Smooth muscle cell (in vitro differentiated cells): ENCODE data around the gene PLD1. TPM values are rescaled to one million over a fixed set of nuclear protein-coding genes. Genes with fewer than 3 reads are reported as not detected.
"Not testable (repeated sequence)": the region's sequence is repeated elsewhere in the genome, so short reads cannot be mapped to it uniquely, and the experiment has no call there.

Source experiments
- DNase-seq: peaks from one replicate; lab custom pipeline; 2025; ENCODE audit not compliant: unreplicated experiment; lab: John Stamatoyannopoulos, UW
- H2AFZ ChIP-seq: fragments of 200-600 bp; sonication (generic); 2 replicates; pipeline ENCODE4 v1.6.0; 2016; ENCODE audit warnings: antibody characterized with exemption, low read depth, mild to moderate bottlenecking
- H3F3A ChIP-seq: fragments of 200-600 bp; sonication (generic); 2 replicates; pipeline ENCODE4 v1.6.0; 2017; ENCODE audit warnings: antibody characterized with exemption, low read depth
- H3K27ac ChIP-seq: fragments of 200-600 bp; sonication (generic); 2 replicates; pipeline ENCODE4 v1.5.1; 2016; ENCODE audit warnings: low read depth, mild to moderate bottlenecking
- H3K27me3 ChIP-seq: fragments of 200-600 bp; sonication (generic); 2 replicates; pipeline ENCODE4 v1.6.1; 2016; ENCODE audit warnings: low read depth, mild to moderate bottlenecking
- H3K36me3 ChIP-seq: fragments of 200-600 bp; sonication (generic); 2 replicates; pipeline ENCODE4 v1.5.1; 2016; ENCODE audit warnings: low read depth
- H3K4me1 ChIP-seq: fragments of 200-600 bp; sonication (generic); 2 replicates; pipeline ENCODE4 v1.5.1; 2016; ENCODE audit warnings: low read depth
- H3K4me2 ChIP-seq: fragments of 200-600 bp; sonication (generic); 2 replicates; pipeline ENCODE4 v1.6.0; 2016; ENCODE audit warnings: mild to moderate bottlenecking
- H3K4me3 ChIP-seq: fragments of 200-600 bp; sonication (generic); 2 replicates; pipeline ENCODE4 v1.5.1; 2016; ENCODE audit warnings: mild to moderate bottlenecking
- H3K79me2 ChIP-seq: fragments of 200-600 bp; sonication (generic); 2 replicates; pipeline ENCODE4 v1.6.0; 2016; ENCODE audit warnings: low read depth, mild to moderate bottlenecking
- H3K9ac ChIP-seq: fragments of 200-600 bp; sonication (generic); 2 replicates; pipeline ENCODE4 v1.6.0; 2016; ENCODE audit warnings: low read depth
- H3K9me3 ChIP-seq: fragments of 200-600 bp; sonication (generic); replicated peaks from 2 replicates; pipeline ENCODE4 v1.5.1; 2016; ENCODE audit warnings: low read depth
- H4K20me1 ChIP-seq: fragments of 200-600 bp; sonication (generic); 2 replicates; pipeline ENCODE4 v1.6.0; 2016; ENCODE audit warnings: low read depth
- CTCF ChIP-seq: fragments of 200-600 bp; sonication (generic); IDR thresholded peaks from 2 replicates; pipeline ENCODE4 v1.5.1; 2017; ENCODE audit warnings: borderline replicate concordance, mild to moderate bottlenecking, antibody characterized with exemption; ENCODE audit not compliant: insufficient read depth, poor library complexity, severe bottlenecking
- WGBS: methylation state at CpG from one replicate; pipeline ENCODE4 v1.1.7; 2016; ENCODE audit warnings: low lambda C conversion rate; 5-methylcytosine and 5-hydroxymethylcytosine counted together
- polyA plus RNA-seq: library from polyadenylated mRNA; unstranded; fragments of >200 nt; fragmentation: Nextera tagmentation; extraction: Ambion mirVana; gene quantifications from 2 replicates; pipeline ENCODE4 v1.2.1, GENCODE V29; 2016
- total RNA-seq: library from RNA; depleted of rRNA; stranded (reverse); fragments of >200 nt; gene quantifications from 2 replicates; pipeline ENCODE4 v1.2.3, GENCODE V29; 2014

The PLD1 gene
- total and polyA plus RNA-seq, 2 experiments from 2014 or later, result 15.2 to 36.1 TPM

DNA sequence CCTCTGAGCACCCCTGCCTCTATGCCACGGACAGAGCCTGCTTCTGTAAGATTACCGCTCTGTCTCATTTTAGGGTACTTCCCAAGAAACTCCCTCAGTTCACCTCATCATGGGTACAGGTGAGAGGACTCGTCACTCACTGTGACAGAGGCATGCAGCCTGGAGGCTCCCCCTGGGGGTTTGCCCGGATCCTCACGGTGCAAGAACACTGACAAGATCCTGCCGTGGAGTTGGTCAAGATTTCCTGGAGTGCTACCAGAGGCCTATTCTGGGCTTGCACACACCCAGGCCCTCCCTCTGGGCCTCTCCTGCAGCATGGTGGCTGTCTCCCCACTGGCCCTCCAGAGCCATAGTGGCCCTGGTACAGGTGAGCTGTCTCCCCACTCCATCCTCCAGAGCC lies 247.0 kb downstream of the PLD1 start:
- no peaks in the 10 kb centered on the region for H3K36me3 ChIP-seq
- H3K9me3 ChIP-seq, result no peaks in the 10 kb centered on the region
- no peaks in the 10 kb centered on the region for H4K20me1 ChIP-seq
- no peaks in the 10 kb centered on the region for H3F3A ChIP-seq
- TF ChIP-seq CTCF, result no peak
- H3K79me2 ChIP-seq, result no peaks in the 10 kb centered on the region
- no peaks in the 10 kb centered on the region for H3K4me1 ChIP-seq
- no peak overlapping the region for H3K27ac ChIP-seq
- WGBS, result 88% methylated on average over 6 of the region's 6 CpGs
- no peak overlapping the region for H3K4me2 ChIP-seq
- no peak overlapping the region for H2AFZ ChIP-seq
- H3K4me3 ChIP-seq, result no peak overlapping the region
- no peak for DNase-seq
- H3K27me3 ChIP-seq, result no peaks in the 10 kb centered on the region
- H3K9ac ChIP-seq, result no peak overlapping the region

GRCh38 chr3:171562459-171562858 lies 247.8 kb downstream of the PLD1 start:
- H2AFZ ChIP-seq, H3K79me2 ChIP-seq, H3K9me3 ChIP-seq, H4K20me1 ChIP-seq, H3F3A ChIP-seq, H3K4me2 ChIP-seq, H3K4me3 ChIP-seq, H3K27me3 ChIP-seq, H3K36me3 ChIP-seq, H3K4me1 ChIP-seq, H3K27ac ChIP-seq, H3K9ac ChIP-seq, DNase-seq: not testable (repeated sequence)
- no CpG with 5 or more reads among the region's 1 CpG for WGBS

DNA sequence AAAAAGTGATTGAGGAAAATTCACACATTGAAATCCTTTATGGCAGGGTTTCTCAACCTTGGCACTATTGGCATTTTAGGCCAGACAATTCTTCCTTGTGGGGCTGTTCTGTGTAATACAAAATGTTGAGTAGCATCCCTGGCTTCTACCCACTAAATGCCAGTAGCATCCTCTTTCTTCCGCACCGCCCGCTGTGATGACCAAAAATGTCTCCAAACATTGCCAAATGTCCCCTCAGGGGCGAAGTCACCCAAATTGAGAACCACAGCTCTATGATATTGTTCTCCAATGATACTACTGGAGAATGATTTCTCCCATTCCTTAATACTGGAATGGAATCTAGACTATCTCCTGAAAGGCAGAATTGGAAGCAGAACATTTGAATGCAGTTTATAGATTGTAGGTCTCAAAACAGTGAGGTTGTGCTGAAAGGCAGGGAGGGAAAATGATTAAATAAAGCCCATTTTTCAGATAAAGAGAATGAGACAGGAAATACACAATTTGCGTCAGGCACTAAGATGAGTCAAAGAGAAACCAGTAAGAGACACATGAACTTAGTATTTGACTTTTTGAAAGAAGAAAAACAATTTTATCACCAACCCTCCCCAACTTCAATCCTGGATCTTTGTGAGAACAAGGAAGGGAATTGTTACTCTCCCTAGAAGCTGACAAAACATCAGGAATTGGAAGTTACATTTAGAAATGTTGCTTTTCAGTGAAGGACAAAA lies 248.5 kb downstream of the PLD1 start:
- H3K79me2 ChIP-seq, result no peaks in the 10 kb centered on the region
- H3K27ac ChIP-seq, result no peak overlapping the region
- H3K9me3 ChIP-seq, result no peaks in the 10 kb centered on the region
- H3F3A ChIP-seq, result no peaks in the 10 kb centered on the region
- 87% methylated on average over 5 of the region's 5 CpGs for WGBS
- H3K9ac ChIP-seq, result no peak overlapping the region
- no peak for DNase-seq
- no peak overlapping the region for H3K4me3 ChIP-seq
- no peak overlapping the region for H3K4me2 ChIP-seq
- peak overlapping the region; percentile 61 for H2AFZ ChIP-seq
- H4K20me1 ChIP-seq, result no peaks in the 10 kb centered on the region
- H3K36me3 ChIP-seq, result no peaks in the 10 kb centered on the region
- H3K27me3 ChIP-seq, result no peaks in the 10 kb centered on the region
- TF ChIP-seq CTCF, result no peak
- H3K4me1 ChIP-seq, result no peaks in the 10 kb centered on the region

DNA sequence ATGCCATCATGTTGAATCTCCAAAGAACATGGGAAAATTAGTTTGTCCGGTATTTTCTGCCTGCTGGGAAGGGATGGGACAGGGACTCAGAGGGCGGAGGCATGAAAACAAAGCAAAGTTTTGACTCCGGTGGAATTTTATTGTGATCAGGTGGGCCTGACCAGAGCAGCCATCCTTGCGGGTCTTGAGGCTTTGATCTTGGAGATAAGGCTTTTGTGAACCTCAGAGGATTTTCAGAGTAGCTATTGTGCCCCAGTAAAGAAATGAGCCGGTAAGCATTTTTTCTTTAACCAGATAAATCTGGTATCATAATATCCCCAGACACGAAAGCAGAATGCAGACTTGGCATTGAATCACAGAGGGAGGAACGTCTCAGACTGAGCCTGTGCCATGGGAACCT lies 250.7 kb downstream of the PLD1 start:
- Histone ChIP-seq H3K27ac (no peak overlapping the region), H3F3A (no peaks in the 10 kb centered on the region), H3K4me1 (no peaks in the 10 kb centered on the region), H3K4me2 (no peak overlapping the region), H3K4me3 (no peak overlapping the region), H3K9me3 (no peaks in the 10 kb centered on the region), H3K79me2 (no peaks in the 10 kb centered on the region), H3K27me3 (no peaks in the 10 kb centered on the region), H2AFZ (no peak overlapping the region), H4K20me1 (no peaks in the 10 kb centered on the region), H3K9ac (no peak overlapping the region), H3K36me3 (no peaks in the 10 kb centered on the region)
- DNase-seq, result no peak
- 82% methylated on average over 7 of the region's 7 CpGs for WGBS
- TF ChIP-seq CTCF, result no peak
